ENCODE data around the gene ABCF1.

Gene ABCF1

DNA sequence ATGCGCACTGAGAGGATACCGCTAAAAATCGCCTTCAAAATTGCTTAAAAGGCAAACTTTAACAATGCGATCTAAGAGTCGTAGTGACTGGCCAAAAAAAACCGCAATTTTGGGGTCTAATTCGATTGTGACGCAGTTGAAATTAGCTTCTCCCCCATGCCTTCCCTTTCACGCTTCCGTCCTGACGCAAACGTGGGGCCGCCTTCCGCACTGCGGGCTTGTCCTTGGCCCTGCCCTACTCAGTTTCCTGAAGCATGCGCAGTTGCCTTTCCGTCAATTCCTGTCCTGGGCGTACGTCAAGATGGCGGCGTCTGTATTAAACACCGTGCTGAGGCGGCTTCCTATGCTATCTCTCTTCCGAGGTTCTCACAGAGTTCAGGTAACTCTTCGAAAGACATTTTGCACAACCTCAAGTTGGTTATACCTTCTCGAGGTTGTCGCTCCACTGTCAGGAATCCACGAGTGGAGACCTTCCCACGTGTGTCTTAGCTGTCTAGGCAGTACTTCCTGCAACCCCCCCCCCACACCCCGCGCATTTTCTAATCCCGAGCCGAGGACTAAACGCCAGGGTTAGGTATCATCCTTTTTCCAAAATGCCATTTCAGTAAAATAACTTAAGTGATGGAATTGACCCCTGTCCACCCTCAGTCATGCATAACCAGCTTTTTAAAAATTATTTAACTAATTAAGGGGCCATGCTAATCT lies 46.5 kb downstream of the ABCF1 start, which contains the start of gene MRPS18B:
Gene MRPS18B (plus strand): TSS at position 276 of the 705 bp plus-strand sequence. CDS start 26 bp downstream, at position 302.
- DNase-seq (ENCODE audit: low read depth, low spot score), result peak; percentile 91
- peak within 1 kb of the TSS; percentile 95 for H3K27ac ChIP-seq

DNA sequence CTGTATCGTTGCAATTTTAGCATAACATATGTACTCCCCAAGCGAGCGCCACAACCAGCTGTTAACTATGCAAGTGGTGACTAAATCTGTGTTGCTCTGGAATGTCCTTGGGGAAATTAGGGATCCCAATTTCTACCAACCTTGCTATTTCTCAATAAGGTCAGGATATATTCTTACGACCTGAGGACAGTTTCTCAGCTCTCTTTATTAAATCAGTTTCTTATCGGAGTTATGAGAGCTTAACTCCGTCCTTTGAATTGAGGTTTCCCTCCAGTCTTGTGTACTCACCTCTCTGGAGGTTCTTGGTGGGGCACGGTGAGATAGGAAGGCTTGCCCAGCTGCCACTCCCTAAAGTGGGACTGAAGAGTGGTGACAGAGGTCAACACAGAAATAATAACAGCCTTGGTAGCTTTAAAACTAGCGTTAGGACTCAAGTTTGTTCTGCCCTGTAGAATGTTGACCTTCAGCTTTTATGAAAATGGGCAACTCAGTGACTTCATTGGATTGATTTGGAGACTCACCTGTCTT lies 47.1 kb downstream of the ABCF1 start:
- H3K27ac ChIP-seq, result peak overlapping the region; percentile 95
- no peak for DNase-seq (ENCODE audit: low read depth, low spot score)

DNA sequence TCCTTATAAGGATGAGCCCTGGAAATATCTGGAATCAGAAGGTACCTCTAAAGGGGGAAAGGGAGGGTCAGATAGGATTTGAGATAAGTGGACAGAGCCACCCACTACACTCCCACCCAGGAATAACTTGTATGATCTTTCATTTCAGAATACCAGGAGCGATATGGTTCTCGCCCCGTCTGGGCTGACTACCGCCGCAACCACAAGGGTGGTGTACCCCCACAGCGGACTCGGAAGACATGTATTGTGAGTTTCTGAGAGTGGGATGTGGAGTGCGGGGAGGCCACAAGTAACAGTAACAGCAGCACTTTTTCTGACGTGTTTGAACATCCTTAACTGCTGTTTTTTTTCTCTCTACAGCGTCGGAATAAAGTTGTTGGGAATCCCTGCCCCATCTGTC lies 48.3 kb downstream of the ABCF1 start:
- no peak for DNase-seq (ENCODE audit: low read depth, low spot score)
- H3K27ac ChIP-seq, result no peak overlapping the region

DNA sequence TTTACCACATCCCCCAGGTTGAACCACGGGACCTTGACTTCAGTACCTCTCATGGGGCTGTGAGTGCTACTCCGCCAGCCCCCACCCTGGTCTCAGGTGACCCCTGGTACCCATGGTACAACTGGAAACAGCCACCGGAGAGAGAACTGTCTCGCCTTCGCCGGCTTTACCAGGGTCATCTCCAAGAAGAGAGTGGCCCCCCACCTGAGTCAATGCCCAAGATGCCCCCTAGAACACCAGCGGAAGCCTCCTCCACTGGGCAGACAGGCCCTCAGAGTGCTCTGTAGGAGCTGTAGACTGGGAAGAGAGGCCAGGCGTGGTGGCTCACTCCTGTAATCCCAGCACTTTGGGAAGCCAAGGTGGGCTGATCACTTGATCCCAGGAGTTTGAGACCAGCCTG lies 54.3 kb downstream of the ABCF1 start:
- no peak overlapping the region for H3K27ac ChIP-seq
- no peak for DNase-seq (ENCODE audit: low read depth, low spot score)

DNA sequence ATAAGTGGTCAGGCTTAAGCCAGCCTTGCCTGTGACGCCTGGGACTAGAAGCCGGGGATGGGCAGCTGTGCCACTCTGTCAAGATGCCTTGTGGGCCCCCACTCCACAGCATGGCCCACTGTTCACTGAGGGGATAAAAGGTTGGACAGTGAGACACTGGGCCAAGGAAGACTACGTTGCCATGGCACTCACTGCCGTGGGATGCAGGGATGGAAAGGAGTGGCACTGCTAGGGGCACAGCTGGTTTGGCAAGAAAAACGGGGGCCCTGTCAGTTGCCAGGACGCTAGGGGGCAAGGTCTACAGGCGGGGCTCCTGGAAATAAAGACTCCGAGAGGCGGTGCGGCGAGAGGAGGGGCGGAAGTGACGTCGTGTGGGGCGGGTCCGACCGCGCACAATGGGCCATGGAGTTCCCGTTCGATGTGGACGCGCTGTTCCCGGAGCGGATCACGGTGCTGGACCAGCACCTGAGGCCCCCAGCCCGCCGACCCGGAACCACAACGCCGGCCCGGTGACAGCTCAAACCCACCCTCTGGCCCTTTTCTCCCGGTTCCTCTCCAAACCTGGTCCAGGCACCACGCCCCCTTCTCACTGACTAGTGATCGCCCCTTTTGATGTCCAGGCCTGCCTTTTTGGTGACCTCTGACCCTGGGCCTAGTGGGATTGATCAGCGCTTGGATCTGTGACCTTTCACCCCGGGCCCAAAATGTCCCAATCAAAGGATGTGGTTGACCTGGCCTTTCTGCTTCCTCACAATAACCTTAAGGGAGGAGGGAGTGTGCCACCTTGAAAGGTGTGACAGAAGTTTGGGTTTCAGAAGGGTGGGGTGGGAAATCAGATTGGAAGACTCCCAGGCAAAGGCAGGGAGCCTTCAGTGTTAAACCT lies 55.5 kb downstream of the ABCF1 start, which contains the start of gene ATAT1:
Gene ATAT1 (plus strand): TSS at position 391 of the 883 bp plus-strand sequence.
- no peak for DNase-seq (ENCODE audit: low read depth, low spot score)

DNA sequence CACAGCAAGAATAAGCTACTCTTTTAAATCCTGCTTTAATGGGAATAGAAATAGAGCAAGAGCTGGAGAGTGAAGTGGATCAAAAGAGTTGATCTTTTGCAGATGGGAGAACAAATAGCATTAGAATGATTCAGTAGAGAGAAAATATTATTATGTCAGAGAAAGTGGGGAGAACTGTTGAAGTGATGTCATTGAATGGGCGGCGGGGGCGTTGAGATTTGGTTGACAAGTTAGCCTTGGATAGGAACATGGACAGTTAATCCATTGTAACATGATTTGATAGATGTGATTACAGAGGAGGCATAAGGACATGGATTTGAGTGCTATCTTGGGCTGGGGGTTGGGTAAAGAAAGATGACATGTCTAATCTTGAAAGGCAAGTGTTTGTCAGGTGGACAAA lies 64.6 kb downstream of the ABCF1 start:
- DNase-seq (ENCODE audit: low read depth, low spot score), result no peak
- no peak overlapping the region for H3K27ac ChIP-seq

More for the DNA sequence above, 55.5 kb downstream of the ABCF1 start, which contains the start of gene ATAT1:
- peak within 1 kb of the TSS; percentile 61 for H3K27ac ChIP-seq

DNA sequence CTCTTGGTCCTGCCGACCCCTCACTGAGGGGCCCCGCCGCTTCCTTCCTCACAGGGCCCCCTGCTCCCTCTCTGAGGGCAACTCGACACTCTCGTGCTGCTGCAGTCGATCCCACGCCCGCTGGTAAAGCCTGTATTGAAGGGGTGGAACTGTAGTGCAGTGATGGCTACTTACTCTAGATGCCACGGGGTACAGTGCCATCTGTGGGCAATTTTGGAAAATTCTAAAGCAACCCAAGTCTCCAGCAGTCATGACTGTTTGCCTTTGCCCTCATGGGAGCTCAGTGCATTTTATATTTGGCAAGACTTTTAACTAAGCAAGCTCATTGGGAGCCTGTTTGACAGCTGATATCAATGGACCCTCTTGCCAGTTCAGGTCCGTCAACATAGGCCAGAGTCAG lies 69.2 kb downstream of the ABCF1 start:
- DNase-seq (ENCODE audit: low read depth, low spot score), result no peak
- H3K27ac ChIP-seq, result no peak overlapping the region

DNA sequence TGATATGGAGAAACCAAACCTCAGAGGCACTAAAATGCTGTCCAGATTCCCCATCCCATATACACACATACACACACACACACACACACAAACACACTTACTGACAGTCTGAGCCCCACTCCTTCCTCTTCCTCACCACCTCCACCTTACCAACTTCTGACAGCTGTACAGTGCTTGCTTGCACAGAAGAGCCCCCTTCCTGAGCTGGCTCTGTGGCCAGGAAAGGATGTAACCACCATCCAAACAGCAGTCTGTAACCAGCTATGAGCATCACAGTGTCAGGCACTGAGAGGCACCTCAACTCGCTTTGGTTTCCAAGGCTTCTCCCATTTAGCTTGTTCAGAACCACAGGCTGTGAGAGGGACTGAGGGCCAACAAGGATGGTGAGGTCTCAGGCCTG lies 69.8 kb downstream of the ABCF1 start:
- no peak for DNase-seq (ENCODE audit: low read depth, low spot score)
- H3K27ac ChIP-seq, result no peak overlapping the region

Measured in epithelial cell of prostate (primary cell).